Fibroblast of upper back skin (primary cell): ENCODE measurements around the gene ACAP2.
"Not testable (repeated sequence)": the region's sequence is repeated elsewhere in the genome, so short reads cannot be mapped to it uniquely, and the experiment has no call there.

Experiments
- DNase-seq: peaks from one replicate; pipeline ENCODE4 v3.0.0-alpha.2; 2013

The ACAP2 gene

DNA sequence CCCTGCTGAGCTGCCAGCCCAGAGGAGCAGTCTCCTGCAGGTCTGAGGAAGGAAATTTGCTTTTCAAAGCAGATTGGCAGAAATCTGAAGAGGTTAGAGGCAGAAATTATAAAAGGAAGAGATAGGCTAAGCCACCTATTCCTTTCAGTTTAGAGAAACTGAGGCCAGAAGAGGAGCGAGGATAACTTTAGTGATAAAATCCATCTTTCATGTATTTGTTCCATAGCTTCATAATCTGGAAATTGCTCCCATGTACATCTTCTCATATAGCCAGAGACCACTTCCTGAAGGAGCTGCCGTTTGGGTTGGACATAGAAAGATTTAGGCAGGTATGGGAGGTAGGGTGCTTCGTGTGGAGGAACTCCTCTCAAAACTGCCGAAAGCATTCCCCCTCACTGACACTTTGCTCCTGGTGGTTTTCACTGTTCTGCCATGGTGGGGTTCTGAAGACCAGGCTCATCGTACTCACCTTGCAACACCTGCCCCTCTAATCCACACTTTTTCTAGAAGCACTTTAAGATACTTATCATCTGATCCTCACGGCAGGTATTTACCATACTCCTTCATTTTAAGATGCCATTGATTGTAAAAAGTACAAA, 670 bp upstream of the ACAP2 start:
- DNase-seq = no peak

DNA sequence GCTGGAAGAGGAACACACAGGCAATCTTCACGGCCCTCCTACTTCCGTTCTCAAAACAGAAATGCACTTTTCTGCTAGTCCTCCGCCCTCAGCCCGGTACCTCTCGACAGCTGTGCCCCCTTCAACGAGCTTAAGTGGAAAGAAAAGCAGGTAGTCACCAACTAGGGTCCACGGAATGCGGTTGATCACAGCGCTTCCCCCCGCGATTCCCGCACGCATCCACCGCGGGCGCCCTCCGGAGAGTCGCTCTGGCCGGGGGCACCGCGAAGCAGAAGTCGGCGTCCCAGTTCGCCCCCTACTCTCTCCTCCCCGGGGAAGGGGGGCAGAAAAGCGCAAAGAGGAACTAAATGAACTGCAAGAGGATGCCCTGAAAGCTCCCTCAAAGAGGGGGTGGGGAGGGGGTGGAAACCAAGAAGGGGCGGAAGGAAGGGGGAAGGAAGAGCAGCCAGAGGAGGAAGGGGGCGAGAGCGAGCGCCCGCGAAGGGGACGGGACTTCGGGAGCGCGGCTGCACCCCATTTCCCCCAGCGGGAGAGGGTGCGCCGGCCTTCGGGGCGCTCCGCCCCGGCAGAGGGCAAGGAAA, 738 bp downstream of the ACAP2 start:
- peak; percentile 35 for DNase-seq

DNA sequence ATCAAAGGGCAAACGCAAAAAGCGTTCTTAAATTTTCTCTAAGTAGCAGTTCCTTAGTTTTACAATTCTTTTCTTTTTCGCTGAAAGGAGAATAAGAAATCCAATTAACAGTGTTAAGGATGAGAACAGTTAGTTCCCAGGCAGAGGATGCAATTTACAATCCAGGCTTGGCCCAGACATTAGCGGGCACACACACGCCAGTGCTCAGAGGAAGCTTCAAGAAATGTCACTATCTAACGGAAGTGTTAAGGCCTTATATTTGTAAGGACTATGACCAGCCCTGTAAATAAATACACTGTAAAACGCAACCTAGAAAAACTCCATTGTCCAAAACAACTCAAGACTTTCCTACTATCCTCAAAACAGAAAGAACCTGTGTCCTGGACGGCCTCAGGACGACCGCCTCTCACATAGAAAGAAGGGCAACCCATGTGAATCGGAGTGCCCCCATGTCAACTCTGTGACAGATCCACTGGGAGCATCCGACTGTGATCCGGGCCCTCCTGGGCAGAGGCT, 1.3 kb downstream of the ACAP2 start:
- no peak for DNase-seq

DNA sequence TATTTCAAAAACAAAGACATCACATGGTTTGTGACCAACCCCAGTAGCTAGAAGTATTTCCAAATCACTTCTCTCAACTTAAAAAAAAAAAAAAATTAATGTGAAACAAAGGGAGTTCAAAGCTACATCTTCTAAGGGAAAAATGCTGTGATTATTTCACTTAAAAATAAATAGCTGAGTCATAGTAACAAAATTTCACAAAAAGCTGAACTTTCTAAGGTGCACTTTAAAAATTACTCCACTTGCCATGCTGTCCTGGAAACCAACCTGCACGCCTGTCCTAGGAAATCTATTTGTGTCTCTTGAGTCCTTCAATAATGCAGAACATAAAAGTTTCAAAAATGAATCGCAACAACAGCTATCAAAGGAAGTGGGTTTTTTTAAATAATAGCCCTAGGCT, 1.8 kb downstream of the ACAP2 start:
- no peak for DNase-seq

DNA sequence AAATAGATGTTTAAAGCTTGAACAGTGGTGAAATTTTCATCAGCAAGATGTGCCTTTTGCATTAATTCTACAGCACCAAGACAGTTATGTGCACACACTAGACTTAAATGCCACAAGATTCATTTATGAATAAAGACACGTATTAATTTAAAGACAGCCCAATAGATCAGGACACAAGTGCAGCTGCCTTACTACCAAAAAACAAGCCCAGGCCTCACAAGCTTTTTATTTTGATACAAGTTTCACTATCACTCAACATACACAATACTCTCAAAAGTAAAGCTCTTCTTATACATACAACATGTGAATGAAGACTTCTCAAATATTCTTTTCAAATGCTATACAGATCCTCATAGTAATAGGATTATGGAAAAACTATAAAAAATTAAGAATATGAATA, 2.4 kb downstream of the ACAP2 start:
- no peak for DNase-seq

DNA sequence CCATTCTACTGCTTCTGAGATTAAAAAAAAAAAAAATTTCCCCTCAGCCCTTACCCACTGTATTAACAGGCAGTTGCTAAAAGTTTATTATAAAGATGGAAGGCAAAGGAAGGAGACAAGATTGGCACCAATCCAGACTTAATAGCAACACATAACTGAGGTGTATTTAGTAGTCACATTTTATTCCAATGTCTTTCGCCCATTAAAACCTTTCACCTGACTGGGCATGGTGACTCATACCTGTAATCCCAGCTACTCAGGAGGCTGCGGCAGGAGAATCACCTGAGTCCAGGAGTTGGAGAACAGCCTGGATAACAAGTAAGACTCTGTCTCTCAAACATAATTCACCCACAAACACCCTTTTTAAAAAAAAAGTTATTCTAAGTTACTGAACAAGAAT, 4.4 kb downstream of the ACAP2 start:
- no peak for DNase-seq

DNA sequence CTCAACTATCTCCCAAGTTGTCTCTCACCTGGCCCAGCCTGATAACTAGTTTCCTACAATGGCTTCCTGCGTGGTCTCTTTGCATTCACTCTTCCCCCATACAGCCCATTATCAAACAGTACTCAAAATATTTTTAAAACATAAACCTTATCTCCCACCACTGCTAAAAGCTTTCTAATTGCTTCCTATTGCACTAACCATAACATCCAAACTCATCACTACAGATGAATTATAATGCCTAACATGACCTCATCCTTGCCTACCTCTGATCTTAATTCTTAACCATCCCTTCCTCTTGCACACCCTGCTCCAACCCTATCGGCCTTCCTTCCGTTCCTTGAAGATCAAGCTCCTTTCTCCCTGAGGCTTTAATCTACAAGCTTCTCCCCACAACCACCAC, 17.0 kb downstream of the ACAP2 start:
- DNase-seq = no peak

DNA sequence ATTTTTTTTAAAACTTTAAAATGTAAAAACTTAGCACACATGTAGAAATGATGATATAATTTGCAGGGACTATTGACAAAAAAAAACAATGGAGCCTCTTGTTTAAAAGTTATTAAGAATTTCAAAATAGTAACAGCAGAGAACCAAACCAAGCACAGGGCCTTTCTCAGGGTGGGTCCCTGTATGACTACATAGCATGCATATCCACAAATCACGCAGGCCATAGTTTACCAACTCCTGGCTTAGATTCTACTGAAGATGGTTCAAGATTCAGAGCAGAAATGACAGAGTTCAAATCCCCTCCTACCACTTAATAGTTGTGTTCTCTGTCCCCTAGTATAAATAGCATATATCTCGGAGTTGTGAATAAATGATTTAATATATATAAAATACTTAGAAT, 19.0 kb downstream of the ACAP2 start:
- no peak for DNase-seq

DNA sequence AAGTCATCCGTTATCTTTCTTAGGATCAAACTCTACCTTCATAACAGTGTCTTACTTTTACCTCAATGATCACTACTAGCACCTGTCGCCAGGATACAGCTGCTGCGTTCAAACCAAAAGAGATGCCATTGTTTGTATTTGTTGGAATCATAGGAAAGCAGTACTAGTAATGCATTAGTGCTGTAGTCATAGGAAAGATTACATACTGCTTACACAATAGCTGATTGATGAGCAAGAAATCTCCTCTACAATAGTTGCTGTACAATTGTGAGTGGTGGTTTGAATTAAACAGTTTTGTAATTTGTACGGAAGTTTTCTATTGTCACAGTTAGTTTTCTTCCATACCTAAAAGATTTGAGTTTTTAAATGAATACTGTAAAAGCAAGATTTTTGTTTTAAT, 21.4 kb downstream of the ACAP2 start:
- no peak for DNase-seq

DNA sequence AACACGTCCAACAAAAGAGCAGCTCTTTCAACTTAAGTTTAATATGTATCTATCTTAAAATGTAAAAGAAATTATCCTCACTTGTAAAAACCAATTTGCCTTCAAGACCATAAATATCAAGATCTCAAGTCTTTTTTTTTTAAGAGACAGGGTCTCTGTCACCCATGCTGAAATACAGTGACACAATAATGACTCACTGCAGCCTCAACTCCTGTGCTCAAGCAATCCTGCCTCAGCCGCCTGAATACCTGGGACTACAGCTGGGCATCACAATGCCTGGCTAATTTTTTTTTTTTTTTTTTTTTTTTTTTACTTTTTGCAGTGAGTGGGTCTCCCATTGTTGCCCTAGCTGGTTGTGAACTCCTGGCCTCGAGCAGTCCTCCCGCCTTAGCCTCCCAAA, 26.0 kb downstream of the ACAP2 start:
- DNase-seq = no peak

DNA sequence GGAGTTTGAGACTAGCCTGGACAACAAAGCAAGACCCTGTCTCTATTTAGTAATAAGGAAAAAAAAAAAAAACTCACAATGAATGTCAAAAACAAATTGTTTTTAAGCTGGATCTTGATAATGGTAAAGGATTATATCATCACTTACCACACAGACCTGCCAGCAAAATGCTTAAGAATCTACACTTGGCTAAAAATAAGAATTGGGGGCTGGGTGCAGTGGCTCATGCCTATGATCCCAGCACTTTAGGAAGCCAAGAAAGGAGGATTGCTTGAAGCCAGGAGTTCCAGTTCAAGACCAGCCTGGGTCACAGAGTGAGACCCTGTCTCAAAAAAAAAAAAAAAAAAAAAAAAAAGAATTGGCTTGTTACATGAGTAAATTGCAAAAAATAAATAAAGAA, 31.0 kb downstream of the ACAP2 start:
- peak; percentile 71 for DNase-seq

DNA sequence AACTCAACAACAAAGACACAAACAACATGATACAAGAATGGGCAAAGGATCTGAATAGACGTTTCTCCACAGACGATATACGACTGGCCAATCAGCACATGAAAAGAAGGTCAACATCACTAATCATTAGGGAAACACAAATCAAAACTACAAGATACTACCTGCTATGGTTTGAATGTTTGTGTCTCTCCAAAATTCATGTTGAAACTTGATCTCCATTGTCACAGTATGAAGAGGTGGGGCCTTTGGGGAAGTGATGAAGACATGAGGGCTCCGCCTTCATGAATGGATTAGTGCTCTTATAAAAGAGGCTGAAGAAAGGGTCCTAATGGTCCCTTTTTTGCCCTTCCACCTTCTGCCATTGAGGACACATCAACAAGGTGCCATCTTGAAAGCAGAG, 32.3 kb downstream of the ACAP2 start:
- no peak for DNase-seq

DNA sequence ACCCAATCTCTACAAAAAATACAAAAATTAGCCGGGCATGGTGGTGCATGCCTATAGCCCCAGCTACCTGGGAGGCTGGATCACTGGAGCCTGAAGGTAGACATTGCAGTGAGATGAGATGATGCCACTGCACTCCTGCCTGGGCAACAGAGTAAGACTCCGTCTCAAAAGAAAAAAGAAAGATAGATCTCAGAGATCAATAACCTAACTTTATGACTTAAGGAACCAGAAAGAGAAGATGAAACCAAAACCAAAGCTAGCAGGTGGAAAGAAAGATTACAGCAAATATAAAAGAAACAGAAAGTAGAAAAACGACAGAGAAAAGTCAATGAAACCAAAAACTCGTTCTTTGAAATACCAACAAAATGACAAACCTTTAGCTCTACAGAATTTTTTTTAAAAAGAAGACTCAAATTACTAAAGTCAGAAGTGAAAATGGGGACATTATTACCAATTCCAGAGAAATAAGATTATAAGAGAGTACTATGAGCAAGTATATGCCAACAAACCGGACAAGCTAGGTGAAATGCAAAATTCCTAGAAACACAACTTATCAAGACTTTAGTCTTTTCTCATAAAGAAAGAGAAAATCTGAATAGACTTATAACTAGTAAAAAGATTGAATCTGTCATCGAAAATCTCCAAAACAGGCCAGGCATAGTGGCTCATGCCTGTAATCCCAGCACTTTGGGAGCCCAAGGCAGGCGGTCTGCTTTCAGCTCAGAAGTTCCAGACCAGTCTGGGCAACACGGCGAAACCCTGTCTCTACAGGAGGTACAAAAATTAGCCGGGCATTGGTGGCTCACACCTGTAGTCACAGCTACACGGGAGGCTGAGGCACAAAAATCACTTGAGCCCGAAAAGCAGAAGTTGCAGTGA, 35.0 kb downstream of the ACAP2 start:
- no peak for DNase-seq

DNA sequence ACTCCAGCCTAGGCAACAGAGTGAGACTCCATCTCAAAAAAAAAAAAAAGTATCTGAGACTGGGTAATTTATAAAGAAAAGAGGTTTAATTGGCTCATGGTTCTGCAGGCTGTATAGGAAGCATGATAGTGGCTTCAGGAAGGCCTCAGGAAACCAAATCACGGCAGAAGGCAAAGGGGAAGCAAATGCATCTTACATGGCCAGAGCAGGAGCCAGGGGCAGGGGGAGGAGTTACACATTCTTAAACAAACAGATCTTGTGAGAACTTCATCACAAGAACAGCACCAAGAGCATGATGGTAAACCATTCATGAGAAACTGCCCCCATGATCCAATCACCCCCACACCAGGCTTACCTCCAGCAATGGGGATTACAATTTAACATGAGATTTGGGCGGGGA, 37.2 kb downstream of the ACAP2 start:
- DNase-seq = no peak

DNA sequence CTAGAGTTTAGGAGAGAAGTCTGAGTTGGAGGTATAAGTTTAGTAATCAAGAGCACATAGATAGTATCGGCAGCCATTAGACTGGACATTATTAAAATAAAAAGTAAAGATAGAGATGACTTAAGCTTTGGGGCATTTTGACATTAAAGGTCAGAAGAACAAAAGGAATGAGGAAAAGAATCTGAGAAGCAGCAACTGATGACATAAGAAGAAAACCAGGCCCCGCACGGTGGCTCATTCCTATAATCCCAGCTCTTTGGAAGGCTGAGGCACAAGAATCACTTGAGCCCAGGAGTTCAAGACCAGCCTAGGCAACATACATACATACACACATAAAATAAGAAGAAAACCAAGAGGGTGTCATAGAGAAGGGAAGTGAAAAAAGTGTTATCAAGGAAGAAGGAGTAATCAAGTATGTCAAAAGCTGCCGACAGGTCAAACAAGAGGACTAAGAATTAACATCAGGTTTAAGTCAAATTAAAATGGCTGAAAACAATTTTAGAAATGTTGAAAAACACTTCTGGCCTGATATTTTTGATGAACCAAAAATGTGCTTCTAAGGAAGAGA, 38.9 kb downstream of the ACAP2 start:
- DNase-seq = peak; percentile 21

DNA sequence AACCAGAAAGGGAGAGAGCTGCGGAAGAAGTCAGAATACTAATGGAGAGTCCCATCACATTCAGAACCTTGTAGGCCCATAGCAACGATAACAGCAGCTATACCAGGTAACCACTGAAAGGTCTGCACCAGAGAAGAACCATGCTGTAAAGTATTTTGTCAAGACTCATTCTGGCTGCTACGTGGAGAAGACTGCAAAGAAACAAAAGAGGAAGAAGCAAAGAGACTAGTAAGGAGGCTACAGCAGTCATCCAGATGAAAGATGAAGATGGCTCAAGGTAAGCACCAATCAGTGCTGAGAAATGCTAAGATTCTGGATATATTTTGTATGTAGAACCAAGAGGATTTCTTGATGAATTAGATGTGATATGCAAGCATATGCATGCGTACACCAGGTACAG, 39.6 kb downstream of the ACAP2 start:
- DNase-seq = no peak

DNA sequence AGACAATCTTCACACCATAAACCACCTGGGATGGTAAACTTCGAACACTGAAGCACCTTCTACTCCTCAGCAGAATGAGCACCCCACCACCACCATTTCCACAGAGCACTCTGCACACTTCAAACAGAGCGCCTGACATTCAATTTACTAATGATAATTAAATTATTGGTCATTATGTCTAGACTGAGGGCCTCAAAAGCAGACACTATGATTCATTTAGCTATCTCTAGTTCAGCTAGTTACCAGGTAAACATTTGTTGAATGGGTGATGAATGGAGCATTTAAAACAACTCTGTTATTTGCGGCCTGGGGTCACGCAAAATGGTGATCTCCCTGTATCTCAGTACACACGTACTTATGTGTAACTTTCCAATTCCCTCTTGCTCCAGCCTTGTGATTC, 40.9 kb downstream of the ACAP2 start:
- no peak for DNase-seq

DNA sequence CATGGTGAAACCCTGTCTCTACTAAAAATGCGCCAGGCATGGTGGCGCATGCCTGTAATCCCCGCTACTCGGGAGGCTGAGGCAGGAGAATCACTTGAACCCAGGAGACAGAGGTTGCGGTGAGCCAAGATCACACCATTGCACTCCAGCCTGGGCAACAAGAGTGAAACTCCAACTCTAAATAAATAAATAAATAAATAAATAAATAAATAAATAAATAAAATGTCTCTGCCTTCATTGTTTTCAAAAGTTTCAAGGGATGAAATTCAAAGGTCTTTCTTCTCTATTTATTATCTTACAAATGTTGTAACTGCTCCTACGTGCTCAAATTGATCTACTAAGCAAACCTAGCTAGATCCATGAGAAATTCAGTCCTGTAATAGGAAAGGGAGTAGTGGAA, 44.4 kb downstream of the ACAP2 start:
- not testable (repeated sequence) for DNase-seq

DNA sequence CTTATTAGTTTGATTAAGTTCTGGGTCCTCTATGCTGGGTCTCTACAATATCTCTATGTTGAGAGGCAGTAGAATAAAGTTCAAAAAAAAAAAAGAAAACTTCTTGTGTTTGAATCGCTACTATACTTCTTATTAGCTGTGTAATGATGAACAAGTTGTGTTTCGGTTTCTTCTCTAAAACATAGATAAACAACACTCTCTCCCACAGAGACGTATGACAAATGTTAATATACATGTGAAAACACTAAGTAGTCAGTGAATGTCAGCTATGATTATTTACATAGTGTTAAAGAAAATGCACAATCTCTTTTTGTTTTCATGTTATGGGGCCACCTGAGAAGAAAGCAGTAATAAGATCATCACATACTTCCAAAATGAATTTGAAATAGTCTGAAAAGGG, 45.3 kb downstream of the ACAP2 start:
- DNase-seq = no peak

DNA sequence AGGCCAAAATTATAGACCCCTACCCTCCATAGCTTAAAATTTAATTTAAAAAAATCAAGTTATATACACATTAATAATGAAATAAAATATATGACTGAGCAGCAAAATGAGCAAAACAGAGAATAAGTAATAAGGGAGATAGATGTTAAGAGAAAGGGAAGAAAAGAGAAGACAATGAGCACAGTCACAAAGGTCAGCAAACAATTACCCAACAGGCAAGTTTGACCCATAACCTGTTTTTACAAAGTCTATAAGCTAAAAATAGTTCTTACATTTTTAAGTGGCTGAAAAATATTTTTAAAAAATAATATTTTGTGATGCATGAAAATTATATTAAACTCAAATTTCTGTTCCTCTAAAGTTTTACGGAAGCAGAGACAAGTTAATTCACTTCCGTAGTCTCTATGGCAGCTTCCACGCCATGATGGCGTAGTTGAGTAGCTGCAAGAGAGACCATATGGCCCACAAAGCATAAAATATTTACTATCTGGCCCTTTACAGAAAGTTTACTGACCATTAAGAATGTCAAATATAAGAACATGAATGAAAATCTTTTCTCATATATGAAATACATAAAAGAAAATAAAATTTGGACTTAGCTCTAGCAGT, 47.5 kb downstream of the ACAP2 start:
- DNase-seq = no peak

DNA sequence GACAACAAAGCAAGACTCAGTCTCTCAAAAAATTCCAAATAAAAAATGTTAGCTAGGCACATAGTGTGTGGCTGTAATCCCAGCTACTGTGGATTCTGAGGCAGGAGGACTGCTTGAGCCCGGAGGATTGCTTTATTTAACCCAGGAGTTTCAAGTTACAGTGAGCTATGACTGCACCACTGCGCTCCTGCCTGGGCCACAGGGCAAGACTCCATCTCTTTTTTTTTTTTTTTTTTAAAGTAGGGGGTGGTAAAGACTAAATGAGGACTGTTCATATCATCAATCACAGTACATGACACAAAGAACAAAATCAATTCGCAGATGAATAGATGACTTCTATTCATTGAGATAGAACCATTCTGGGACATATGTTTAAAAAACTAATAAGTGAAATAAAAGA, 48.1 kb downstream of the ACAP2 start:
- DNase-seq = peak; percentile 17

DNA sequence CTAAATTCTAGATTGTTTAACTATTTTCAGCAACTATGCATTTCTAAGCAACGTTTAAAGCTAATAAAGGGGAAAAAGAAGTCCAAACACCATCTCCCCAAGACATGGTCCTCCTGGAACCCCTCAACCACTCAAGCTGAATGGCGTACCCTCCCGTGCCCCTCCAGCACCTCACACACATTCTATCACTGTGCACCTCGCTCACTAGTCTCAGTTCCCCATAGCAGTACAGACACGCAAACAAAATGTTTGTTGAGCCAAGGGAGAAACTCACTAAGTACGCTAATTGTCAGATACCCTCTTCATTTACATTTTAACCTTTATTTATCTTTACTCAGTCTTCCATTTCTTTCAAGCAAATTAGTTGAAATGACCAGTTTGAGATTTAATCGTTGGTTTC, 48.8 kb downstream of the ACAP2 start:
- no peak for DNase-seq

DNA sequence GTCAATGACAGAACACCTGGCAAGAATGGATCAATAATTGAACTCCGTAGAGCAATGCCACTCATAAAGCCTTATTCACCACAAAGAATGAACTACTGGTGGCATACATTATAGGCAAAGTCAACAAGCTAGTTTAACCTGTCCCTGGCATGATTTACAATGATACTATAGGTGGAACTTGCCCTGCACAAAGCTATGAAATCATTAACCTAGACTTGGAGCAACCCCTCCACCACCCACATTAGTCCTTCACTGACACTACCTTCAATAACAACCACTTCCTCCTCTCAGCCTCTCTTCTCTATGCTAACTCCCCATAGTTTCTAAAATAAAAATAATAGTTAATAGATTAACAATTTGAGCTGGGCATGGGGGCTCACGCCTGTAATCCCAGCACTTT, 54.4 kb downstream of the ACAP2 start:
- no peak for DNase-seq
